Liver (tissue), 3 donors: ENCODE data around the gene ZNF775.

Source experiments
- FOXA1 ChIP-seq: IDR thresholded peaks from 2 replicates; pipeline ENCODE4 v1.6.1; 2016; ENCODE audit warnings: antibody characterized with exemption
- FOXA2 ChIP-seq: IDR thresholded peaks from 2 replicates; pipeline ENCODE4 v1.6.1; 2016; ENCODE audit warnings: antibody characterized with exemption
- HNF4A ChIP-seq, 2 donors: conservative IDR thresholded peaks; 2 replicates each; pipeline ENCODE4 v1.6.1; 2016; ENCODE audit warnings: antibody characterized with exemption in 2 of 2, mild to moderate bottlenecking in 2 of 2
- RAD21 ChIP-seq, 2 donors: IDR thresholded peaks; 2 replicates each; pipeline ENCODE4 v1.6.1; 2016; ENCODE audit warnings: antibody characterized with exemption in 2 of 2, mild to moderate bottlenecking in 2 of 2
- TF ChIP-seq, protein P1 (sequence below): fragments of 150-350 bp; IDR thresholded peaks from 2 replicates; pipeline ENCODE4 v1.5.1; 2017; ENCODE audit warnings: improper control_type of control experiment, low read depth, low read length; ENCODE audit not compliant: missing input control
- donor health status: healthy.
- donor health status: healthy.

DNA sequence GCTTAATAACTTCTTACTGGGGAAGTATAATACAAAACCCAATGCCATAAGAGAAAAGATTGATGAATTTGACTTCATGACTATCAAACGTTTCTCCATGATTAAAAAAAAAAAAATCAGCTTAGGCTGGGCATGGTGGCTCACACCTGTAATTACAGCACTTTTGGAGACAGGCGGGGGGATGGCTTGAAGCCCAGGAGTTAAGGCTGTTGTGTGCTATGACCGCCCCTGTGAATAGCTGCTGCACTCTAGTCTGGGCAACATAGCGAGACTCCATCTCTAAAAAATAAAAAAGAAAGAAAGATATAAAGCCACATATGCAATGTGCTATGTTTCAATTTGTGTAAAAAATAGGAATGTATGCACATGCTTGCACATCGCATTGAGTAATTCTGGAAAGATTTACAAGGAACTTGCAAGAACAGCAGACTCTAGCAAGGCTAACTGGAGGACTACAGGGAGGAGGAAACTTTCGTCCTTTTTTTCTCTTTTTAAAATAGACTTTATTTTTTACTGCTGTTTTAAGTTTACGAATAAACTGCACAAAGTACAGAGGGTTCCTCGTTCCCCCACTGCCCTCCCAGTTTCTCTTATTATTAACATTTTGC, 27.4 kb upstream of the ZNF775 start:
- TF ChIP-seq FOXA1 (no peak), FOXA2 (no peak), RAD21 (IDR thresholded peaks at IDR 0.05) (no peak), HNF4A (conservative IDR thresholded peaks at IDR 0.05) (no peak)
- TF ChIP-seq, protein P1, sequence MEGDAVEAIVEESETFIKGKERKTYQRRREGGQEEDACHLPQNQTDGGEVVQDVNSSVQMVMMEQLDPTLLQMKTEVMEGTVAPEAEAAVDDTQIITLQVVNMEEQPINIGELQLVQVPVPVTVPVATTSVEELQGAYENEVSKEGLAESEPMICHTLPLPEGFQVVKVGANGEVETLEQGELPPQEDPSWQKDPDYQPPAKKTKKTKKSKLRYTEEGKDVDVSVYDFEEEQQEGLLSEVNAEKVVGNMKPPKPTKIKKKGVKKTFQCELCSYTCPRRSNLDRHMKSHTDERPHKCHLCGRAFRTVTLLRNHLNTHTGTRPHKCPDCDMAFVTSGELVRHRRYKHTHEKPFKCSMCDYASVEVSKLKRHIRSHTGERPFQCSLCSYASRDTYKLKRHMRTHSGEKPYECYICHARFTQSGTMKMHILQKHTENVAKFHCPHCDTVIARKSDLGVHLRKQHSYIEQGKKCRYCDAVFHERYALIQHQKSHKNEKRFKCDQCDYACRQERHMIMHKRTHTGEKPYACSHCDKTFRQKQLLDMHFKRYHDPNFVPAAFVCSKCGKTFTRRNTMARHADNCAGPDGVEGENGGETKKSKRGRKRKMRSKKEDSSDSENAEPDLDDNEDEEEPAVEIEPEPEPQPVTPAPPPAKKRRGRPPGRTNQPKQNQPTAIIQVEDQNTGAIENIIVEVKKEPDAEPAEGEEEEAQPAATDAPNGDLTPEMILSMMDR: no peak
